HG03457 (cell line): ENCODE data around the gene CDK9.
A peak's percentile ranks its signal among the peaks of the same experiment; 100 is the strongest.

Experiments used
- ATAC-seq: cut with Tn5 transposase; IDR thresholded peaks from one replicate; pipeline ENCODE4 v1.9.1; 2021; ENCODE audit warnings: moderate number of reproducible peaks; ENCODE audit not compliant: unreplicated experiment

Gene CDK9

GRCh38 chr9:127761061-127761460 is 24.8 kb upstream of the CDK9 start:
- ATAC-seq, result no peak

GRCh38 chr9:127761491-127761956 is 24.3 kb upstream of the CDK9 start:
- ATAC-seq, result no peak

GRCh38 chr9:127762111-127762676 is 23.6 kb upstream of the CDK9 start:
- ATAC-seq, result no peak

- no peak for ATAC-seq
Observed at GRCh38 chr9:127763918-127764384, 21.9 kb upstream of the CDK9 start.

GRCh38 chr9:127765418-127765817 is 20.4 kb upstream of the CDK9 start:
- no peak for ATAC-seq

GRCh38 chr9:127767410-127767809 is 18.4 kb upstream of the CDK9 start:
- no peak for ATAC-seq

- no peak for ATAC-seq
Observed at GRCh38 chr9:127767909-127768331, 17.9 kb upstream of the CDK9 start.

- ATAC-seq, result no peak
Observed at GRCh38 chr9:127768698-127769097, 17.1 kb upstream of the CDK9 start.

- no peak for ATAC-seq
Observed at GRCh38 chr9:127769101-127769500, 16.7 kb upstream of the CDK9 start.

GRCh38 chr9:127769929-127770582 is 15.8 kb upstream of the CDK9 start:
- no peak for ATAC-seq

GRCh38 chr9:127770583-127770904 is 15.3 kb upstream of the CDK9 start:
- no peak for ATAC-seq

GRCh38 chr9:127770905-127771569 is 14.8 kb upstream of the CDK9 start:
- peak; percentile 79 for ATAC-seq

- no peak for ATAC-seq
Observed at GRCh38 chr9:127771570-127772189, 14.2 kb upstream of the CDK9 start.

- ATAC-seq, result no peak
Observed at GRCh38 chr9:127772603-127773002, 13.2 kb upstream of the CDK9 start.

GRCh38 chr9:127773272-127773671 is 12.6 kb upstream of the CDK9 start:
- ATAC-seq, result no peak

GRCh38 chr9:127773981-127774380 is 11.9 kb upstream of the CDK9 start:
- ATAC-seq, result no peak

- ATAC-seq, result no peak
Observed at GRCh38 chr9:127776195-127776923, 9.5 kb upstream of the CDK9 start.

- ATAC-seq, result no peak
Observed at GRCh38 chr9:127776924-127777289, 8.9 kb upstream of the CDK9 start.

GRCh38 chr9:127777368-127777980 is 8.4 kb upstream of the CDK9 start:
- no peak for ATAC-seq

- ATAC-seq, result no peak
Observed at GRCh38 chr9:127778280-127779135, 7.3 kb upstream of the CDK9 start, which contains the start of gene SH2D3C. SH2D3C (minus strand) TSS chr9:127778666; CDS start chr9:127778627, 39 bp downstream.
